ENCODE data around the gene NPB. TPM values are rescaled to one million over a fixed set of nuclear protein-coding genes. Genes with fewer than 3 reads are reported as not detected.

NPB gene
- total and polyA plus RNA-seq, 2 donors (not counting 1 experiment from before 2014, with no cell fraction given): 0.31 to 0.83 TPM

GRCh38 chr17:81858170-81858966 lies 43.7 kb upstream of the NPB start:
- H3K4me3 ChIP-seq (replicated peaks in 1 of 4; ENCODE audit: control extremely low read depth in 1 of 4, insufficient read depth in 1 of 4, low read depth in 3 of 4, low read length in 4 of 4): peak overlapping the region; percentile 77 to 100 (median 97)
- peak overlapping the region; percentile 36 for H3K9ac ChIP-seq (ENCODE audit: insufficient read depth, low read length)
- no peaks in the 10 kb centered on the region for H3K27me3 ChIP-seq (ENCODE audit: control insufficient read depth, insufficient read depth, low read length)
- no peaks in the 10 kb centered on the region for H4K20me1 ChIP-seq (ENCODE audit: control insufficient read depth, extremely low read depth, insufficient read depth, low read length)
- peaks cover 34% of the 10 kb centered on the region for H3K36me3 ChIP-seq (ENCODE audit: control insufficient read depth, insufficient read depth, low read length)
- H2AFZ ChIP-seq (ENCODE audit: low read length): no peak overlapping the region
- peak overlapping the region; percentile 2 for H3K27ac ChIP-seq (ENCODE audit: insufficient read depth, low read length)
- H3K79me2 ChIP-seq (ENCODE audit: control insufficient read depth, insufficient read depth, low read length): peaks cover 78% of the 10 kb centered on the region
- DNase-seq (ENCODE audit: low read depth in 2 of 2): no peak
- TF ChIP-seq EZH2 (IDR thresholded peaks at IDR 0.05; ENCODE audit: low read length, missing control alignments) (no peak), CTCF (conservative IDR thresholded peaks at IDR 0.05 in 1 of 2, IDR thresholded peaks at IDR 0.05 in 1 of 2; ENCODE audit: low read depth in 1 of 2, low read length in 2 of 2) (no peak)
- H3K4me1 ChIP-seq (ENCODE audit: control insufficient read depth, extremely low read depth, insufficient read depth, low read length): peaks cover 23% of the 10 kb centered on the region
- H3K9me3 ChIP-seq (ENCODE audit: control insufficient read depth, insufficient read depth, low read depth, low read length): no peaks in the 10 kb centered on the region
- peak overlapping the region; percentile 100 for H3K4me2 ChIP-seq (ENCODE audit: extremely low read depth, insufficient read depth, low read length)

- Histone ChIP-seq H3K4me3 (replicated peaks in 1 of 4; ENCODE audit: control extremely low read depth in 1 of 4, insufficient read depth in 1 of 4, low read depth in 3 of 4, low read length in 4 of 4) (peak overlapping the region; percentile 77 to 100 (median 97)), H3K9me3 (ENCODE audit: control insufficient read depth, insufficient read depth, low read depth, low read length) (no peaks in the 10 kb centered on the region), H3K4me1 (ENCODE audit: control insufficient read depth, extremely low read depth, insufficient read depth, low read length) (peaks cover 23% of the 10 kb centered on the region), H2AFZ (ENCODE audit: low read length) (no peak overlapping the region), H3K27me3 (ENCODE audit: control insufficient read depth, insufficient read depth, low read length) (no peaks in the 10 kb centered on the region), H4K20me1 (ENCODE audit: control insufficient read depth, extremely low read depth, insufficient read depth, low read length) (no peaks in the 10 kb centered on the region), H3K36me3 (ENCODE audit: control insufficient read depth, insufficient read depth, low read length) (peaks cover 29% of the 10 kb centered on the region), H3K4me2 (ENCODE audit: extremely low read depth, insufficient read depth, low read length) (peak overlapping the region; percentile 100), H3K9ac (ENCODE audit: insufficient read depth, low read length) (peak overlapping the region; percentile 97), H3K27ac (ENCODE audit: insufficient read depth, low read length) (peak overlapping the region; percentile 87), H3K79me2 (ENCODE audit: control insufficient read depth, insufficient read depth, low read length) (peaks cover 79% of the 10 kb centered on the region)
- peak in 1 of 2 donors; percentile 18 for DNase-seq (ENCODE audit: low read depth in 2 of 2)
- TF ChIP-seq CTCF (conservative IDR thresholded peaks at IDR 0.05 in 1 of 2, IDR thresholded peaks at IDR 0.05 in 1 of 2; ENCODE audit: low read depth in 1 of 2, low read length in 2 of 2): no peak
Measured at GRCh38 chr17:81858967-81859905, 42.8 kb upstream of the NPB start.

Measured in fibroblast of lung (primary cell).